Measurements from ENCODE around the gene NOP9. TPM values are rescaled to one million over a fixed set of nuclear protein-coding genes. Genes with fewer than 3 reads are reported as not detected.

NOP9 gene
- total RNA-seq, 4 donors from 2014 or later = 16.6 to 29.2 (median 21.6) TPM

- peaks cover 23 to 65% (median 48%) of the 10 kb centered on the region in 4 donors for H3K4me1 ChIP-seq
- peaks cover 0 to 23% (median 0%) of the 10 kb centered on the region in 4 donors for H3K36me3 ChIP-seq
- peak overlapping the region in 1 of 4 donors; percentile 9 for H3K4me3 ChIP-seq
- 47% methylated on average over 5 of the region's 70 CpGs for WGBS
- intact Hi-C loops (cut with DNase I) = no loop called here
- no peak for DNase-seq (ENCODE audit: extremely low spot score)
- H3K27ac ChIP-seq (replicated peaks in 1 of 4) = peak overlapping the region; percentile 5 to 71 (median 58)
- H3K9me3 ChIP-seq = no peaks in the 10 kb centered on the region
- no peak for TF ChIP-seq POLR2A (IDR thresholded peaks at IDR 0.05; ENCODE audit: low read depth)
- TF ChIP-seq POLR2AphosphoS5 (IDR thresholded peaks at IDR 0.05) = peak; percentile 45 to 54
- TF ChIP-seq CTCF (IDR thresholded peaks at IDR 0.05) = peak in 1 of 3 experiments; percentile 31
- H3K27me3 ChIP-seq = peaks cover 0 to 62% (median 18%) of the 10 kb centered on the region in 4 donors
Observed at GRCh38 chr14:24315807-24316596, 16.4 kb downstream of the NOP9 start.

DNA sequence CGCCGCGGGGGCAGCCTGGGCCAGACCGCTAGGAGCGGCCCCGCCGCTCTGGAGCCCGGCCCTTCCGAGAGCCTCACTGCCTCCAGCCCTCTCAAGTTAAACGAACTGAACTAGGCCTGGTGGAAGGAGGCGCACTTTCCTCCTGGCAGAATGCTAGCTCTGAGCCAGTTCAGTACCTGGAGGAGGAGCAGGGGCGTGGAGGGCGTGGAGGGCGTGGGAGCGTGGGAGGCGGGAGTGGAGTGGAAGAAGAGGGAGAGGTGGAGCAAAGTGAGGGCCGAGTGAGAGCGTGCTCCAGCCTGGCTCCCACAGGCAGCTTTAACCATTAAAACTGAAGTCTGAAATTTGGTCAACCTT, 16.9 kb downstream of the NOP9 start:
- Histone ChIP-seq H3K36me3 (peaks cover 0 to 29% (median 0%) of the 10 kb centered on the region in 4 donors), H3K4me1 (peaks cover 18 to 59% (median 45%) of the 10 kb centered on the region in 4 donors), H3K27me3 (peaks cover 0 to 62% (median 18%) of the 10 kb centered on the region in 4 donors), H3K9me3 (no peaks in the 10 kb centered on the region), H3K4me3 (peak overlapping the region in 1 of 4 donors; percentile 9), H3K27ac (replicated peaks in 1 of 4) (peak overlapping the region; percentile 5 to 71 (median 58))
- no peak for DNase-seq (ENCODE audit: extremely low spot score)
- TF ChIP-seq POLR2A (IDR thresholded peaks at IDR 0.05; ENCODE audit: low read depth) (no peak), POLR2AphosphoS5 (IDR thresholded peaks at IDR 0.05) (no peak), CTCF (IDR thresholded peaks at IDR 0.05) (no peak), EP300 (IDR thresholded peaks at IDR 0.05) (no peak)
- 46% methylated on average over 18 of the region's 18 CpGs for WGBS
- intact Hi-C loops (cut with DNase I) = no loop called here

DNA sequence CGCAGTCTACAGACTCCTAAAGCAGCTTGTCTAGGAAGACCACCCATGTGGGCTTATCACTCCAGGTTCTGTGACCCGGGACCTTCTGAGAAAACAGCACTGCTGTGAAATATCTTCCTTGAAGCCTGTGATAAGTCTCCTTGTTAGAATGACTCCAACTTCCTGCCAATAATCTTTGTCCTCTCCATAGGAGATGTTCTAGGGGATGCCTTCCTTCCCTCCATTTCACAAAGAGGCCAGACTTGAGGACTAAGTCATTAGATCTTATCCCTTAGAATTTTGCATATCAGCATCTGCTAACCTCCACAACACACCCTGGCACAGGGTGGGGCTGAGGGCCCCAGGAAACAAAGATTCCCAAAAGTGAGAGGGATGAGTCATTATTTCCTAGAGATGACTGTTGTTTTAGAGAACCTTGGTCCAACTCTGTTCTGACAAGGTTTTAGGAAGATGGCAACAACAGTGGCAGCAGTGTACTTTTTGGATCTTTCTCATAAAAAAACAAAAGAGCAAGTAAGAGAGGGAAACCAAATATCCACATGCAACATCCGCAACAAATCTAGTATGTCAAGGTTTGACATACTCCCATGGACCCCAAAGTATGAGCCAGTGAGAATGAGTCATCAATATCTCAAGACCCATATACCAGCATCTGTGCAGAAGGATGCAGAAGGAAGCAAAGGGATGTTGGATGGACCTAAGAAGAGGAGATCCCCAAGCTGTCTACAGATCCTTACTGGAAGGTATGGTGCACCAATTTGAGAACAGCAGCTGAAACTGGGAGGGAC, 17.7 kb downstream of the NOP9 start:
- intact Hi-C loops (cut with DNase I) = no loop called here

More for the DNA sequence above, 17.7 kb downstream of the NOP9 start:
- WGBS = 93% methylated on average over 3 of the region's 3 CpGs
- DNase-seq (ENCODE audit: extremely low spot score) = no peak
- Histone ChIP-seq H3K4me1 (peaks cover 12 to 52% (median 39%) of the 10 kb centered on the region in 4 donors), H3K9me3 (no peaks in the 10 kb centered on the region), H3K27ac (replicated peaks in 1 of 4) (no peak overlapping the region), H3K4me3 (no peak overlapping the region), H3K36me3 (peaks cover 0 to 36% (median 1%) of the 10 kb centered on the region in 4 donors), H3K27me3 (peaks cover 0 to 62% (median 18%) of the 10 kb centered on the region in 4 donors)
- TF ChIP-seq CTCF (IDR thresholded peaks at IDR 0.05) (no peak), POLR2A (IDR thresholded peaks at IDR 0.05; ENCODE audit: low read depth) (no peak)

Measured in esophagus muscularis mucosa (tissue), 4 donors.